ENCODE measurements around the gene CAPZB.

Gene CAPZB

GRCh38 chr1:19464696-19465095 is 20.6 kb downstream of the CAPZB start:
- no peak for TF ChIP-seq CTCF (IDR thresholded peaks at IDR 0.05; ENCODE audit: low read depth, low read length, missing control alignments)
- no peak overlapping the region for H3K4me3 ChIP-seq (ENCODE audit: low read depth, low read length)
- no peak for DNase-seq (ENCODE audit: low read depth)

- no peak for DNase-seq (ENCODE audit: low read depth)
- H3K4me3 ChIP-seq (ENCODE audit: low read depth, low read length) = no peak overlapping the region
- no peak for TF ChIP-seq CTCF (IDR thresholded peaks at IDR 0.05; ENCODE audit: low read depth, low read length, missing control alignments)
These were observed 21.9 kb downstream of the CAPZB start for GRCh38 chr1:19463504-19463803.

- peak; percentile 70 for DNase-seq (ENCODE audit: low read depth)
- TF ChIP-seq CTCF (IDR thresholded peaks at IDR 0.05; ENCODE audit: low read depth, low read length, missing control alignments) = no peak
- no peak overlapping the region for H3K4me3 ChIP-seq (ENCODE audit: low read depth, low read length)
These were observed 22.4 kb downstream of the CAPZB start for GRCh38 chr1:19462781-19463503.

- H3K4me3 ChIP-seq (ENCODE audit: low read depth, low read length) = no peak overlapping the region
- no peak for TF ChIP-seq CTCF (IDR thresholded peaks at IDR 0.05; ENCODE audit: low read depth, low read length, missing control alignments)
- DNase-seq (ENCODE audit: low read depth) = no peak
These were observed 24.2 kb downstream of the CAPZB start for GRCh38 chr1:19461220-19461554.

- no peak for DNase-seq (ENCODE audit: low read depth)
- no peak for TF ChIP-seq CTCF (IDR thresholded peaks at IDR 0.05; ENCODE audit: low read depth, low read length, missing control alignments)
- H3K4me3 ChIP-seq (ENCODE audit: low read depth, low read length) = no peak overlapping the region
These were observed 24.7 kb downstream of the CAPZB start for GRCh38 chr1:19460535-19461219.

GRCh38 chr1:19458815-19459417 is 26.4 kb downstream of the CAPZB start:
- no peak for DNase-seq (ENCODE audit: low read depth)
- no peak for TF ChIP-seq CTCF (IDR thresholded peaks at IDR 0.05; ENCODE audit: low read depth, low read length, missing control alignments)
- H3K4me3 ChIP-seq (ENCODE audit: low read depth, low read length) = no peak overlapping the region
